H1 (cell line): ENCODE results near the gene C1orf56. TPM values are rescaled to one million over a fixed set of nuclear protein-coding genes. Genes with fewer than 3 reads are reported as not detected.

ENCODE experiments used
- MAX ChIP-seq: IDR thresholded peaks from 2 replicates; pipeline ENCODE4 v1.6.1; 2012; ENCODE audit warnings: inconsistent platforms
- TAF7 ChIP-seq: optimal IDR thresholded peaks from 2 replicates; pipeline ENCODE3; 2011; ENCODE audit warnings: low read depth, mild to moderate bottlenecking, inconsistent platforms, low read length, moderate library complexity, borderline replicate concordance
- TEAD4 ChIP-seq: IDR thresholded peaks from 2 replicates; pipeline ENCODE4 v1.6.1; 2012; ENCODE audit warnings: low read depth, low read length, inconsistent platforms, mixed read lengths
- YY1 ChIP-seq: IDR thresholded peaks from 2 replicates; pipeline ENCODE4 v1.6.1; 2011; ENCODE audit warnings: low read depth, mild to moderate bottlenecking, low read length
- polyA plus RNA-seq, 7 experiments: library from polyadenylated mRNA; depleted of rRNA in 3 of 7; stranded (reverse) in 5 of 7; unstranded in 2 of 7; fragments of >200 nt in 5 of 7; fragments of 200-250 nt in 2 of 7; gene quantifications; 1 replicate in 5 of 7; 2 replicates in 1 of 7; 4 replicates in 1 of 7; pipeline versions ENCODE4 v1.2.1 to v1.2.3, GENCODE V29; 2011 to 2013; ENCODE audit warnings: missing spikeins in 2 of 7, mixed read lengths in 2 of 7
- total RNA-seq: library from RNA; stranded (reverse); fragmentation: NEBNext Ultra II Directional; extraction: Animal tissue kit (Norgen Biotek cat#: 25700); gene quantifications from 2 replicates; pipeline ENCODE4 v1.2.1, GENCODE V29; 2021

C1orf56 gene
- total and polyA plus RNA-seq, 2 of the 8 experiments (the other 6 are each of a cell fraction or from before 2014, with no cell fraction given) = 3.0 to 3.4 TPM

GRCh38 chr1:151024540-151025146, 22.9 kb upstream of the C1orf56 start (continued):
- TF ChIP-seq MAX = peak; percentile 47; the same call in 1 of the 2 replicates
- TF ChIP-seq YY1 = peak; percentile 74; the same call in 1 of the 2 replicates
- TF ChIP-seq TEAD4 = no peak
- TF ChIP-seq TAF7 = no peak
- TF ChIP-seq, all 59 proteins: peak for 6
